AML-193 (cell line): Measurements from ENCODE around the gene DNAI1.

Experiments
- DNase-seq, 2 experiments: peaks; one replicate each; lab custom pipeline; 2025; lab: John Stamatoyannopoulos, UW

Gene DNAI1

DNA sequence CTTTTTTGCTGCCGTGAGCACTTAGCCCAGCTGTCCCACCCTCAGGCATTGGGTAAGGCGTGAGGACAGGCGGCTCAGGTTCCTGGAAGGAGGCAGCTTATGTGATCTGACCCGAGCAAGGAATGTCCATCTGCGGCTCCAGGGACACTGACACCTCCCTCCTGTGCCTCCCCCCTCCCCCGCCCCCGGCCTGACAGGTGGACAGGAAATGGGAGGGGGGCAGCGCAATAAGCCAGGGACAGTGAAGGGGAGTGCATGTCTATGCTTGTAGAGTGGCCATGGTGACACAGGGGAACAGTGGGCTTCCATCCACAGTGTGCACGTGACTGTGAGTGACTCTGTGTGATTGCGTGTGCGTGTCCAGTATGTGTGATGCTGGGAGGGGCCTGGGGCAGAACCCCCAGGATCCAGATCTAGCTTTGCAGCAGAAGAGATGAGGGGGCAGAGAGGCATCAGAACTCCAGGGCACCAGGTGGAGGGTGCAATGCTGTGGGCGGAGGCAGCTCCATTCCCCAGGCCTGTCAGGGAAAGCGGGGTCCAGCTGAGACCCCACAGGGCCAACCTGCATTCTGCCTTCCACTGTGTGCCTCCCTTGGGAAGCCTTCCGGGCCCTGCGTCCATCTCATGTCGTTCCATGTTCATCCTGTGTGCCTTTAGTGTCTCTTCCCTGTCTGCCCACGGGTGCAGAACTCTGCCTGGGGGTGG is 100.5 kb downstream of the DNAI1 start:
- DNase-seq: no peak

DNA sequence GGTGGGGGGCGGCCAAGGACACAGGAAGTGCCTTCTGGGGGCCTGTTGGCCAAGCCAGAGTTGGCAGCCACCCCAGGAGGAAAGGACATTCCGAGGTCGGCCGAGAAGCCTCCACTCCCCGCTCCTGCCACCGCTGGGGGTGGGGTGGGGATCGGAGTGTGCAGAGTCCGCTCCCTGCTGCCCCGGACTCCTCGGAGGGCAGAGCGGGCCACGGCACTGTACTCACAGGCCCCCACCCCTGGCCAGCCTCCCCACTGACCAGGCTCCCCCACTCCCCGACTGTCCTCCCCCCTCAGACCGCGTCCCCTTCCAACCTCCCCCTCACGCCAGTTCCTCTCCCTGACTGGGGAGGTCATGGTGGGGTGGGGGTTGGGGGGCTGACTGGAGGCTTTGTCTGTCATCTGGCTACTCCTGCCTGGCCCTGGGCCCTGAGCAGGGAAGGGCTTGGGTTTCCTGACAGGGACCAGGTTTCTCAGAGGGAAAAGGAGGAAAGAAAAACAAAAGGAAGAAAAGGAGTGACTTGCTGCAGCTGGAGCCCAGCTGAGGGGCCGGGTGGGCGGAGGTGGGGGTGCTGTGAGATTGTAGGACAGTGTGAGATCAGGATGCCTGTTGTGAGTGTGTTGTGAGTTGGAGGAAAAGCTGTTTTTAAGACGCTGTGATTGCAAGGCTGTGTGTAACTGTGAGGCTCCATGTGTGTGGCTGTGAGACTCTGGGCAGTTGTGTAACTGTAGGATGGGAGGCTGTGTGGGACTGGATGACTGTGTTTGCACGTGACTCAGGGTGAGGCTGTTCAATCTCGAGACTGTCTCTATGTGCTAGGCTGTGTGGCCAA is 101.2 kb downstream of the DNAI1 start:
- DNase-seq: no peak

GRCh38 chr9:34560599-34561214 is 102.1 kb downstream of the DNAI1 start:
- DNase-seq: no peak

- DNase-seq: peak; percentile 5 to 7
Measured at GRCh38 chr9:34562135-34562745, 103.6 kb downstream of the DNAI1 start.

GRCh38 chr9:34563262-34563661 is 104.7 kb downstream of the DNAI1 start:
- no peak for DNase-seq

DNA sequence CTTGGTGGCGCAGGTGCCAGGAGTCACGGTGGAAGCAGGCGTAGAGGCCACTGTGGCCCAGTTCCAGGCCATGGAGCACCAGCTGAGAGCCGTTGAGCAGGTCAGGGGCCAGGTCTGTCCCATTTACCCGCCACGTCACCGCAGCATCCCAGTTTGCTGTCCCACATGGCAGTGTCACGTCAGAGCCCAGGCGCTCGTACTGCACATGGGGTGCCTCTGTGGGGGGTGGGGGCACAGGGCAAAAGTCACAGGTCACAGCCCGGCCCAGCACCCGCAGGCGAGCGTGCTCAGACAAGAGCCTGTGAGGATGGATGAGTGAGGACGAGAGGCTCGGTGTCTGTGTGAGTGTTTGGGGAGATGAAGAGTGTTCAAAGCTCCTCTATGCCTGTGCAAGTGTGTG is 106.0 kb downstream of the DNAI1 start:
- DNase-seq: no peak

GRCh38 chr9:34565856-34566255 is 107.3 kb downstream of the DNAI1 start:
- no peak for DNase-seq

DNA sequence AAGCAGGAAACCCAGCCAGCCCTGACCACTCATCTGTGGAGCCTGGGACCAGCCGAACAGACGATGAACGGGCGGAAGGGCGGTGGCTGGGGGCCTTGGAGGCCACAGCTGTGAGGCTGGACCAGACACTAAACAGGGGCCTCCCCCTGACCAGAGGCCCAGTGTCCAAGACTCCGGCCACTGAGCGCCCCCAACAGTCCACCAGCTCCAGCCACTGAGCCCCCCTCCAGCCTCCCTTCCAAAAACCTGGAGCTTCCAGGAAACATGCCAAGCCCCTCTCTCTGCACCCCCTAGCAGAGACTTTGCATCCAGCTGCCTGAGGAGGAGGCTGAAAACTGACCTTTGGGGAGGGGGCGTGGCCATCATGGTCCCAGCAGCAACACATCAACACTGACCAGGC is 107.7 kb downstream of the DNAI1 start:
- DNase-seq: no peak

DNA sequence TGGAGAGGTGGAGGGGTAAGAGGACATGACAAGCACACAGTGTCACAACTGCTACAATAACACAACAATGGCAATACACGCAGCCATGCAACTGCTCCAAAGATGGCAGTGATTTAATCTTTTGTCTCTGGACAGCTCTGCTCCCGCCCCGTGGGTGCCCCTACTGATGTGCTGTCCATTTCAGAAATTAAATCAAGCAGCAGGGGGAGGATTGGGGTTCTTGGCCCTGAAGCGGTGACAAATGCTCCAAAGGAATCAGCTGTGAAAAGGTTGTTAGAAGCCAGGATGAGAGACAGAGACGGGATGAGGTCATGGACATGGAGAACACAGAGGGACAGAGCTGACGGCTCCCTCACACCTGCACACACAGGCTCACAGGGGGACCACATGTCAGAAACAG is 108.4 kb downstream of the DNAI1 start:
- no peak for DNase-seq

DNA sequence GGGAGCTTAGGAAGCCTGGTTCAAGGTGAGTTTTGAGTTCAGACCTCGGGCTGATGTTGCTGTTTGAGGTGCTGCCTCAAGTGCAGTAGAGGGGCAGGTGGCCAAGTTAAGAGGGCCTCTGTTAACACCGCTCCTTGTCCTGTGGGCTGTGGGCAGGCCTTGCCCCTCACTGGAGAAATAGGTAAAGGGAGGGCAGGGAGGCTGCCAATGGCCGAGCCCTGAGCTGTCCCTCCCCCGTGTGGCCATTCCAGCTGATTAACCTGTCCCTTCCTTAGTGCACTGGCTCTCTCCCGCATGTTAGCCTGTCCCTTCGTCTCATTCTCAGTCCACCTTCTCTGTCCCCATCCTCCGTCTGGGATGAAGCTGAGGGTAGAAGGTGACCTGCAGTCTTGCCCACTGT is 109.5 kb downstream of the DNAI1 start:
- no peak for DNase-seq

GRCh38 chr9:34568774-34569173 is 110.2 kb downstream of the DNAI1 start:
- no peak for DNase-seq

- DNase-seq: no peak
Measured at GRCh38 chr9:34570376-34570775, 111.8 kb downstream of the DNAI1 start.
